Measurements from ENCODE around the gene ABCA9. TPM values are rescaled to one million over a fixed set of nuclear protein-coding genes. Genes with fewer than 3 reads are reported as not detected.
A peak's percentile ranks its signal among the peaks of the same experiment; 100 is the strongest.
"Not testable (repeated sequence)": the region's sequence is repeated elsewhere in the genome, so short reads cannot be mapped to it uniquely, and the experiment has no call there.

ABCA9 gene
- total RNA-seq, 1 experiment from 2014 or later: not detected

DNA sequence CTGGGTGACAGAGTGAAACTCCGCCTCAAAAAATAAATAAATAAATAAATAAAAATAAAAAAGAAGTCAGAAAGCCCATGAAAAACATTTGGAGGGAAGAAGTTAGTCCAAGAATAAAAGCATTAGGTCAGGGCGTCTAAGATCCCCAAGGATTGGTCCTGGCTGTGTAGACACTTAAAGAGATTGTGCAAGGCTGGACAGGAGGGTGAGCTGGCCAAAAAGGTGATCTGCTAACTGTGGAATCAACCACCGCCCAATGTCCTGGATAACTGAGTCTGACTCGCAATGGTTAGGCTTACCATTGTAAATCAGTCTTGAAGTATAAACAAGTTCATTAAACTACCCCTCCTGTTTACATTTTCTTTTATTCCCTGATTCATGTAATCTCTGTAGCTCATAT lies 96.8 kb downstream of the ABCA9 start:
- no peaks in the 10 kb centered on the region for H3F3A ChIP-seq (ENCODE audit: low read length, unreplicated experiment)

DNA sequence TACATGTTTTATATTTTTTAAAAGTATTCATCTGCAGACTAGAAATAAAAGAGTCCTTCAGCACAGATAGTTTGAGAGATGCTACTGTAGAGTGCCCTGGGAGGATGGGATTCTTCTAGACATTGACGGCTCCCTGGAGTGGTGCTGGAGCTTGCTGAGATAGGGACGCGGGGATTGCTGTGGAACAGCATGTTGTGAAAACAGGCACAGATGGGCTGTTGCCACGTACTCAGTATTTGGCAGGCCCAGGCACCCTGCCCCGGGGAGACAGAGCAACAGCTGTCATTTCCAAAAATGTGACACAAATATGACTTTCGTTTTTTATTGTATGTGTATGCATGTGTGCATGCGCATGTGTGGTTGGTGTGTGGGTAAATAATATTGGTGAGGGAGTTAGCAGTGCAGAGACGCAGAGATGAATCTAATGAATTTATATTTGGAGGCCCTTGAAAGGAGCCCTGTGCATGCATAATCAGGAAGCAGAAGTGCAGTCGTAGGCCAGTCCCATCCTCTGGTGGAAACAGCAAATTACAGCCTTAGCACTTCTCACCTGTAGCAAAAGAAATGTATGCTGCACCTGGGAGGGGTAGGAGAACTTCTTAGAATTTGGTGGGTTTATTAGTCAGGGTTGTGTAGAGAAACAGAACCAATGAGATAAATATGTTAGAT lies 99.4 kb downstream of the ABCA9 start:
- Histone ChIP-seq H3K36me3 (ENCODE audit: low read depth, low read length) (no peaks in the 10 kb centered on the region), H3F3A (ENCODE audit: low read length, unreplicated experiment) (no peaks in the 10 kb centered on the region), H3K9ac (ENCODE audit: low read length) (no peak overlapping the region), H3K9me2 (replicated peaks; ENCODE audit: low read length) (no peaks in the 10 kb centered on the region), H3K79me2 (ENCODE audit: low read length) (no peaks in the 10 kb centered on the region), H3K9me3 (ENCODE audit: low read length) (no peaks in the 10 kb centered on the region), H3K4me1 (ENCODE audit: insufficient read depth, low read length) (no peaks in the 10 kb centered on the region), H3K4me2 (ENCODE audit: low read length) (no peak overlapping the region), H4K20me1 (ENCODE audit: low read length) (no peaks in the 10 kb centered on the region), H3K4me3 (ENCODE audit: low read length) (no peak overlapping the region), H3K27ac (ENCODE audit: low read length) (no peak overlapping the region), H2AFZ (ENCODE audit: low read length) (no peak overlapping the region), H3K27me3 (ENCODE audit: low read length) (no peaks in the 10 kb centered on the region)
- DNase-seq: no peak
- ChIA-PET POLR2A (ENCODE audit: unreplicated experiment) (no interaction called here), CTCF (no interaction called here)
- intact Hi-C loops (cut with micrococcal nuclease): no loop called here
- BruUV-seq (replicated peaks): no TSS peak
- ATAC-seq: peak; percentile 40
- TF ChIP-seq EZH2phosphoT487 (IDR thresholded peaks at IDR 0.05; ENCODE audit: borderline replicate concordance, low read length): no peak
- no peak for TF ChIP-seq EZH2 (IDR thresholded peaks at IDR 0.05; ENCODE audit: low read length, unreplicated experiment)
- TF ChIP-seq, protein P1, sequence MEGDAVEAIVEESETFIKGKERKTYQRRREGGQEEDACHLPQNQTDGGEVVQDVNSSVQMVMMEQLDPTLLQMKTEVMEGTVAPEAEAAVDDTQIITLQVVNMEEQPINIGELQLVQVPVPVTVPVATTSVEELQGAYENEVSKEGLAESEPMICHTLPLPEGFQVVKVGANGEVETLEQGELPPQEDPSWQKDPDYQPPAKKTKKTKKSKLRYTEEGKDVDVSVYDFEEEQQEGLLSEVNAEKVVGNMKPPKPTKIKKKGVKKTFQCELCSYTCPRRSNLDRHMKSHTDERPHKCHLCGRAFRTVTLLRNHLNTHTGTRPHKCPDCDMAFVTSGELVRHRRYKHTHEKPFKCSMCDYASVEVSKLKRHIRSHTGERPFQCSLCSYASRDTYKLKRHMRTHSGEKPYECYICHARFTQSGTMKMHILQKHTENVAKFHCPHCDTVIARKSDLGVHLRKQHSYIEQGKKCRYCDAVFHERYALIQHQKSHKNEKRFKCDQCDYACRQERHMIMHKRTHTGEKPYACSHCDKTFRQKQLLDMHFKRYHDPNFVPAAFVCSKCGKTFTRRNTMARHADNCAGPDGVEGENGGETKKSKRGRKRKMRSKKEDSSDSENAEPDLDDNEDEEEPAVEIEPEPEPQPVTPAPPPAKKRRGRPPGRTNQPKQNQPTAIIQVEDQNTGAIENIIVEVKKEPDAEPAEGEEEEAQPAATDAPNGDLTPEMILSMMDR (conservative IDR thresholded peaks at IDR 0.05; ENCODE audit: low read depth, low read length): no peak

More for the DNA sequence above, 96.8 kb downstream of the ABCA9 start:
- Histone ChIP-seq H2AFZ (ENCODE audit: low read length) (no peak overlapping the region), H3K9me2 (replicated peaks; ENCODE audit: low read length) (no peaks in the 10 kb centered on the region), H3K9ac (ENCODE audit: low read length) (no peak overlapping the region), H4K20me1 (ENCODE audit: low read length) (no peaks in the 10 kb centered on the region), H3K27me3 (ENCODE audit: low read length) (peaks cover 4% of the 10 kb centered on the region), H3K27ac (ENCODE audit: low read length) (no peak overlapping the region), H3K9me3 (ENCODE audit: low read length) (no peaks in the 10 kb centered on the region), H3K4me2 (ENCODE audit: low read length) (no peak overlapping the region), H3K36me3 (ENCODE audit: low read depth, low read length) (no peaks in the 10 kb centered on the region), H3K4me1 (ENCODE audit: insufficient read depth, low read length) (no peaks in the 10 kb centered on the region), H3K4me3 (ENCODE audit: low read length) (no peak overlapping the region), H3K79me2 (ENCODE audit: low read length) (no peaks in the 10 kb centered on the region)
- ATAC-seq (no peak), DNase-seq (no peak)
- TF ChIP-seq, protein P1 (conservative IDR thresholded peaks at IDR 0.05; ENCODE audit: low read depth, low read length): no peak
- no peak for TF ChIP-seq EZH2 (IDR thresholded peaks at IDR 0.05; ENCODE audit: low read length, unreplicated experiment)
- TF ChIP-seq EZH2phosphoT487 (IDR thresholded peaks at IDR 0.05; ENCODE audit: borderline replicate concordance, low read length): no peak
- ChIA-PET POLR2A (ENCODE audit: unreplicated experiment) (no interaction called here), CTCF (no interaction called here)
- no TSS peak for BruUV-seq (replicated peaks)
- intact Hi-C loops (cut with micrococcal nuclease): no loop called here

DNA sequence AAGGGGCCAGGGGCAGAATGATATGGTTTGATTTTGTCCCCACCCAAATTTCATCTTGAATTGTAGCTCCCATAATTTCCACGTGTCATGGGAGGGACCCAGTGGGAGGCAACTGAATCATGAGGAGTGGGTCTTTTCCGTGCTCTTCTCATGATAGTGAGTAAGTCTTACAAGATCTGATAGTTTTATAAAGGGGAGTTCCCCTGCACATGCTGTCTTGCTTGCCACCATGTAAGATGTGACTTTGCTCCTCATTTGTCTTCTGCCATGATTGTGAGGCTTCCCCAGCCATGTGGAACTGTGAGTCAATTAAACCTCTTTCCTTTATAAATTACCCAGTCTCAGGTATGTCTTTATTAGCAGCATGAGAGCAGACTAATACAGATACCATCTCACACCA lies 101.6 kb downstream of the ABCA9 start:
- POLR2A ChIA-PET (ENCODE audit: unreplicated experiment); intact Hi-C loops (cut with micrococcal nuclease); H3K4me1 ChIP-seq (ENCODE audit: insufficient read depth, low read length); H3K9me3 ChIP-seq (ENCODE audit: low read length); H3K9ac ChIP-seq (ENCODE audit: low read length); H4K20me1 ChIP-seq (ENCODE audit: low read length); H3K4me2 ChIP-seq (ENCODE audit: low read length); H2AFZ ChIP-seq (ENCODE audit: low read length); H3K9me2 ChIP-seq (replicated peaks; ENCODE audit: low read length); H3K27ac ChIP-seq (ENCODE audit: low read length); CTCF ChIA-PET; H3K4me3 ChIP-seq (ENCODE audit: low read length); DNase-seq; BruUV-seq (replicated peaks); ATAC-seq; H3F3A ChIP-seq (ENCODE audit: low read length, unreplicated experiment); H3K79me2 ChIP-seq (ENCODE audit: low read length); H3K36me3 ChIP-seq (ENCODE audit: low read depth, low read length); H3K27me3 ChIP-seq (ENCODE audit: low read length): not testable (repeated sequence)

Measured in PC-3 (cell line).